ENCODE measurements around the gene HOMER2. TPM values are rescaled to one million over a fixed set of nuclear protein-coding genes. Genes with fewer than 3 reads are reported as not detected.

Gene HOMER2
- total and polyA plus RNA-seq, 2 donors (not counting 3 experiments of a cell fraction or from before 2014, with no cell fraction given), result 0.60 to 0.68 TPM

GRCh38 chr15:82802497-82802896 is 150.0 kb downstream of the HOMER2 start:
- H3K4me3 ChIP-seq (replicated peaks in 1 of 3; ENCODE audit: insufficient read depth in 1 of 3, low read depth in 1 of 3, low read length in 3 of 3), result no peak overlapping the region
- dilution Hi-C loops (cut with MboI; ENCODE audit: extremely low pct_ligation_motif_present, low sequenced_read_pairs), result no loop called here
- peaks cover 0 to 13% of the 10 kb centered on the region in 2 experiments for H3K27me3 ChIP-seq (ENCODE audit: control insufficient read depth in 2 of 2, insufficient read depth in 2 of 2, low read length in 2 of 2)
- no peaks in the 10 kb centered on the region for H3K9me3 ChIP-seq (replicated peaks; ENCODE audit: control insufficient read depth, insufficient read depth, low read length)
- H2AFZ ChIP-seq (ENCODE audit: low read depth, low read length), result no peak overlapping the region
- no peak overlapping the region for H3K27ac ChIP-seq (ENCODE audit: insufficient read depth, low read depth, low read length)
- DNase-seq (ENCODE audit: low read depth, low spot score), result no peak
- H3K9me1 ChIP-seq (replicated peaks; ENCODE audit: control insufficient read depth, extremely low read depth, insufficient read depth, low read length), result no peaks in the 10 kb centered on the region
- intact Hi-C loops (cut with micrococcal nuclease), result no loop called here
- CTCF ChIA-PET, result no interaction called here
- no peak for TF ChIP-seq JUN (IDR thresholded peaks at IDR 0.05; ENCODE audit: borderline replicate concordance, insufficient read depth, insufficient read length, low read depth)
- TF ChIP-seq POLR2AphosphoS5 (IDR thresholded peaks at IDR 0.05; ENCODE audit: insufficient read depth, low read depth, low read length), result no peak
- TF ChIP-seq EZH2 (IDR thresholded peaks at IDR 0.05; ENCODE audit: borderline replicate concordance, low read depth, low read length, severe bottlenecking), result no peak
- TF ChIP-seq MAX (IDR thresholded peaks at IDR 0.05; ENCODE audit: insufficient read depth, insufficient read length), result no peak
- no peak for TF ChIP-seq POLR2A (IDR thresholded peaks at IDR 0.05; ENCODE audit: low read depth, low read length)
- TF ChIP-seq FOS (IDR thresholded peaks at IDR 0.05; ENCODE audit: borderline replicate concordance, insufficient read depth, low read length), result no peak
- TF ChIP-seq, protein P1, sequence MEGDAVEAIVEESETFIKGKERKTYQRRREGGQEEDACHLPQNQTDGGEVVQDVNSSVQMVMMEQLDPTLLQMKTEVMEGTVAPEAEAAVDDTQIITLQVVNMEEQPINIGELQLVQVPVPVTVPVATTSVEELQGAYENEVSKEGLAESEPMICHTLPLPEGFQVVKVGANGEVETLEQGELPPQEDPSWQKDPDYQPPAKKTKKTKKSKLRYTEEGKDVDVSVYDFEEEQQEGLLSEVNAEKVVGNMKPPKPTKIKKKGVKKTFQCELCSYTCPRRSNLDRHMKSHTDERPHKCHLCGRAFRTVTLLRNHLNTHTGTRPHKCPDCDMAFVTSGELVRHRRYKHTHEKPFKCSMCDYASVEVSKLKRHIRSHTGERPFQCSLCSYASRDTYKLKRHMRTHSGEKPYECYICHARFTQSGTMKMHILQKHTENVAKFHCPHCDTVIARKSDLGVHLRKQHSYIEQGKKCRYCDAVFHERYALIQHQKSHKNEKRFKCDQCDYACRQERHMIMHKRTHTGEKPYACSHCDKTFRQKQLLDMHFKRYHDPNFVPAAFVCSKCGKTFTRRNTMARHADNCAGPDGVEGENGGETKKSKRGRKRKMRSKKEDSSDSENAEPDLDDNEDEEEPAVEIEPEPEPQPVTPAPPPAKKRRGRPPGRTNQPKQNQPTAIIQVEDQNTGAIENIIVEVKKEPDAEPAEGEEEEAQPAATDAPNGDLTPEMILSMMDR (IDR thresholded peaks at IDR 0.05; ENCODE audit: extremely low read depth in 1 of 2, insufficient read depth in 1 of 2, low read depth in 1 of 2, low read length in 2 of 2), result no peak
- no peak for TF ChIP-seq MYC (IDR thresholded peaks at IDR 0.05; ENCODE audit: low read depth, low read length)
- no peak for TF ChIP-seq GATA2 (IDR thresholded peaks at IDR 0.05; ENCODE audit: insufficient read depth, insufficient read length, low read depth, low read length)
- H4K20me1 ChIP-seq (replicated peaks; ENCODE audit: control insufficient read depth, extremely low read depth, insufficient read depth, low read length), result no peaks in the 10 kb centered on the region
- no peak overlapping the region for H3K9ac ChIP-seq (replicated peaks; ENCODE audit: extremely low read depth, insufficient read depth, low read length)
- no peak for FAIRE-seq
- H3K4me1 ChIP-seq (ENCODE audit: control insufficient read depth, extremely low read depth, insufficient read depth, low read length), result no peaks in the 10 kb centered on the region
- no peaks in the 10 kb centered on the region for H3K36me3 ChIP-seq (ENCODE audit: control insufficient read depth in 2 of 2, extremely low read depth in 1 of 2, insufficient read depth in 2 of 2, low read length in 2 of 2)
- POLR2A ChIA-PET, result interaction anchor here (0.6 kb wide), 1 partner anchor 163 kb away, joined by 3 read pairs; no protein-coding TSS in a partner anchor
- H3K4me2 ChIP-seq (ENCODE audit: insufficient read depth, low read length), result no peak overlapping the region
- H3K79me2 ChIP-seq (ENCODE audit: control insufficient read depth, insufficient read depth, low read length), result no peaks in the 10 kb centered on the region
- BruUV-seq (replicated peaks), result no TSS peak

Measured in endothelial cell of umbilical vein (primary cell).